IPS-18c (cell line): Measurements from ENCODE around the gene ZNF785.
"Not testable (repeated sequence)": the region's sequence is repeated elsewhere in the genome, so short reads cannot be mapped to it uniquely, and the experiment has no call there.

Experiments
- H3K4me3 ChIP-seq: 2 replicates; pipeline ENCODE4 v1.7.0; 2013; ENCODE audit warnings: low read depth, mild to moderate bottlenecking, low read length, moderate library complexity; ENCODE audit not compliant: insufficient read depth
- H3K9me3 ChIP-seq: one replicate; pipeline ENCODE4 v1.6.1; 2013; ENCODE audit warnings: mild to moderate bottlenecking, low read length, moderate library complexity; ENCODE audit not compliant: control insufficient read depth, insufficient read depth

The ZNF785 gene

GRCh38 chr16:30585400-30586191 lies at the start of gene ZNF785:
Gene ZNF785, minus strand, starts transcription at chr16:30585697. Its CDS starts 86 bp downstream, at chr16:30585611.
- H3K4me3 ChIP-seq: peak within 1 kb of the TSS; percentile 81
- H3K9me3 ChIP-seq: no peaks in the 10 kb centered on the region

- peak overlapping the region; percentile 40; the same call in 1 of the 2 replicates for H3K4me3 ChIP-seq
These were observed 48.0 kb upstream of the ZNF785 start for GRCh38 chr16:30633526-30633925.

GRCh38 chr16:30632454-30632853 lies 47.0 kb upstream of the ZNF785 start:
- not testable (repeated sequence) for H3K4me3 ChIP-seq, H3K9me3 ChIP-seq

More at GRCh38 chr16:30633526-30633925, 48.0 kb upstream of the ZNF785 start:
- peaks cover 2% of the 10 kb centered on the region for H3K9me3 ChIP-seq

GRCh38 chr16:30628628-30629540 lies 43.4 kb upstream of the ZNF785 start:
- Histone ChIP-seq H3K9me3 (peaks cover 2% of the 10 kb centered on the region), H3K4me3 (no peak overlapping the region)

- Histone ChIP-seq H3K9me3 (peaks cover 4% of the 10 kb centered on the region), H3K4me3 (no peak overlapping the region)
These were observed 40.7 kb upstream of the ZNF785 start for GRCh38 chr16:30626236-30626635.

- no peak overlapping the region for H3K4me3 ChIP-seq
- H3K9me3 ChIP-seq: peaks cover 4% of the 10 kb centered on the region
These were observed 38.2 kb upstream of the ZNF785 start for GRCh38 chr16:30623536-30624283.

- Histone ChIP-seq H3K9me3 (peaks cover 4% of the 10 kb centered on the region), H3K4me3 (no peak overlapping the region)
These were observed 37.0 kb upstream of the ZNF785 start for GRCh38 chr16:30622455-30623032.

- H3K4me3 ChIP-seq: no peak overlapping the region
- H3K9me3 ChIP-seq: peaks cover 4% of the 10 kb centered on the region
These were observed 36.3 kb upstream of the ZNF785 start for GRCh38 chr16:30621765-30622164.

- H3K4me3 ChIP-seq: no peak overlapping the region
- peaks cover 4% of the 10 kb centered on the region for H3K9me3 ChIP-seq
These were observed 34.7 kb upstream of the ZNF785 start for GRCh38 chr16:30620169-30620568.

- Histone ChIP-seq H3K9me3 (peaks cover 4% of the 10 kb centered on the region), H3K4me3 (no peak overlapping the region)
These were observed 34.1 kb upstream of the ZNF785 start for GRCh38 chr16:30619638-30620037.

GRCh38 chr16:30619202-30619601 lies 33.7 kb upstream of the ZNF785 start:
- Histone ChIP-seq H3K9me3 (peaks cover 3% of the 10 kb centered on the region), H3K4me3 (no peak overlapping the region)

GRCh38 chr16:30615358-30616091 lies 30.0 kb upstream of the ZNF785 start:
- Histone ChIP-seq H3K4me3 (no peak overlapping the region), H3K9me3 (no peaks in the 10 kb centered on the region)

- Histone ChIP-seq H3K9me3 (no peaks in the 10 kb centered on the region), H3K4me3 (peak within 1 kb of the TSS; percentile 96)
These were observed 24.7 kb upstream of the ZNF785 start, which contains the start of gene ZNF689 for GRCh38 chr16:30609926-30610839. Gene ZNF689, minus strand, starts transcription at chr16:30610389. Its CDS starts 348 bp downstream, at chr16:30610041.

- Histone ChIP-seq H3K4me3 (peak overlapping the region; percentile 96), H3K9me3 (no peaks in the 10 kb centered on the region)
These were observed 23.8 kb upstream of the ZNF785 start for GRCh38 chr16:30609002-30609925.
